Mesodermal cell (in vitro differentiated cells): ENCODE data around the gene SLC12A6.
"Not testable (repeated sequence)": the region's sequence is repeated elsewhere in the genome, so short reads cannot be mapped to it uniquely, and the experiment has no call there.

ENCODE experiments used
- H3K27ac ChIP-seq: 2 replicates; pipeline ENCODE4 v1.7.0; 2013; ENCODE audit warnings: mild to moderate bottlenecking, low read depth, low read length, moderate library complexity; ENCODE audit not compliant: severe bottlenecking
- H3K36me3 ChIP-seq: 2 replicates; pipeline ENCODE4 v1.7.1; 2013; ENCODE audit warnings: mild to moderate bottlenecking, low read length, moderate library complexity; ENCODE audit not compliant: control insufficient read depth, insufficient read depth
- H3K4me1 ChIP-seq: one replicate; pipeline ENCODE4 v1.7.1; 2013; ENCODE audit warnings: mild to moderate bottlenecking, low read length; ENCODE audit not compliant: insufficient read depth, control insufficient read depth, poor library complexity, severe bottlenecking
- H3K4me3 ChIP-seq: 2 replicates; pipeline ENCODE4 v1.7.0; 2013; ENCODE audit warnings: low read length, control low read depth, mild to moderate bottlenecking; ENCODE audit not compliant: insufficient read depth, poor library complexity, severe bottlenecking; ENCODE audit errors: extremely low read depth
- H3K9me3 ChIP-seq: 2 replicates; pipeline ENCODE4 v1.7.1; 2013; ENCODE audit warnings: mild to moderate bottlenecking, low read length, moderate library complexity; ENCODE audit not compliant: control insufficient read depth
- WGBS, 2 experiments: methylation state at CpG; one replicate each; pipeline ENCODE4 v1.1.5; 2013; ENCODE audit warnings: missing lambda C conversion rate in 2 of 2; ENCODE audit not compliant: insufficient coverage in 2 of 2; 5-methylcytosine and 5-hydroxymethylcytosine counted together

Gene SLC12A6

DNA sequence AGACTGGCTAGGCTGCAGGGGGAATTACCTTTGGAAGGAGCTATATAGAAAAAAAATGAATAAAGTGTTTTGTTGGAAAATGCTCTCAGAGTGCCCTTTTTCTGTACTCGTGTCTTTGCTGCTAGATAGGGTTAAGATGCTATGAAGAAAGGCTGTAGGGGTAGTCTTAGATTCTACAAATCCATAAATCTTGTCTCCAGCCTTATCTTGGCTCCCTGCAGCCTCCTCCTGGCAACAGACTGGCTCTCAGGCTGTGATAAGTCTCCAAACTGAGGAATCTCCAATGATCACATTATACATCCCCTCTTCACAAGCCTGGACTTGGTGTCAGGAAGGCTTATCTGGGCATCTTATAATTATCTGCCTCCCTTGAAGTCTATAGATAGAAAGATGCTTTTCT lies 20.1 kb upstream of the SLC12A6 start:
- WGBS, 2 experiments: no CpG with 5 or more reads among the region's 1 CpG
- Histone ChIP-seq H3K36me3 (peaks cover 73% of the 10 kb centered on the region), H3K27ac (no peak overlapping the region), H3K4me3 (no peak overlapping the region), H3K4me1 (no peaks in the 10 kb centered on the region), H3K9me3 (no peaks in the 10 kb centered on the region)

DNA sequence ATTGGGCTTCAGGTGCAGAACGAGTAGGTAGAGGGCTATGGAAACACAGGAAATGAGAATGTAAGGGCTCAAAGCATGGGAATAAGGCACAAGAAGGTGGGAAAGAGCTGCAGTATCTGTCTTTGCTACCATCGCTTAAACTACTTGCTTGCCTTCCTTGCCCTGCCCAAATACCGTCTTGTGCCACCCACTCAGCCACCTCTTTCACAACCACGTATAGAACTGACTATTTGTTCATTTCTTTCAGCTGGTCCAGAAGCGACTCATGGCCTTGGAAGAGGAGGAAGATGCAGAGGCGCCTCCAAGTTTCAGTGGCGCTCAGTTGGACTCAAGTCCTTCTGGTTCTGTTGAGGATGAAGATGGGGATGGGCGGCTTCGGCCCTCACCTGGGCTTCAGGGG lies 17.7 kb upstream of the SLC12A6 start:
- H3K36me3 ChIP-seq: peaks cover 57% of the 10 kb centered on the region
- 89 to 91% methylated on average over 4 to 6 of the region's 9 CpGs for WGBS, 2 experiments

GRCh38 chr15:34354286-34354685 lies 16.7 kb upstream of the SLC12A6 start:
- Histone ChIP-seq H3K36me3 (peaks cover 49% of the 10 kb centered on the region), H3K4me3 (no peak overlapping the region), H3K4me1 (no peaks in the 10 kb centered on the region), H3K9me3 (no peaks in the 10 kb centered on the region), H3K27ac (no peak overlapping the region)
- WGBS, 2 experiments: 93% methylated on average over 3 to 6 of the region's 7 CpGs

More for the DNA sequence above, 17.7 kb upstream of the SLC12A6 start:
- H3K4me3 ChIP-seq: no peak overlapping the region
- no peaks in the 10 kb centered on the region for H3K9me3 ChIP-seq
- no peaks in the 10 kb centered on the region for H3K4me1 ChIP-seq
- no peak overlapping the region for H3K27ac ChIP-seq

GRCh38 chr15:34353627-34354026 lies 16.0 kb upstream of the SLC12A6 start:
- H3K4me1 ChIP-seq: no peaks in the 10 kb centered on the region
- peaks cover 43% of the 10 kb centered on the region for H3K36me3 ChIP-seq
- 50 to 78% methylated on average over 1 of the region's 2 CpGs for WGBS, 2 experiments
- H3K4me3 ChIP-seq: no peak overlapping the region
- no peak overlapping the region for H3K27ac ChIP-seq
- H3K9me3 ChIP-seq: no peaks in the 10 kb centered on the region

DNA sequence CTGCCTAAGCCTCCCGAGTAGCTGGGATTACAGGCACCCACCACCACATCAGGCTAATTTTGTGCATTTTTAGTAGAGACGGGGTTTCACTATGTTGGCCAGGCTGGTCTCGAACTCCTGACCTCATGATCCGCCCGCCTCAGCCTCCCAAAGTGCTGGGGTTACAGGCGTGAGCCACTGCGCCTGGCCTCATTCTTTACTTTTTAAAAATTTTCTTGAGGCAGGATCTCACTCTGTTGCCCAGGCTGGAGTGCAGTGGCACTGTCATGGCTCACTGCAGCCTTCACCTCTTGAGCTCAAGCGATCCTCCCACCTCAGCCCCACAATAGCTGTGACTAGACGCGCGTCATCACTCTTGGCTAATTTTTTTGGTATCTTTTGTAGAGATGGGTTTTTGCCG lies 15.4 kb upstream of the SLC12A6 start:
- not testable (repeated sequence) for H3K27ac ChIP-seq, H3K9me3 ChIP-seq, H3K4me3 ChIP-seq, H3K4me1 ChIP-seq
- H3K36me3 ChIP-seq: peaks cover 37% of the 10 kb centered on the region
- WGBS, 2 experiments: 92 to 94% methylated on average over 5 to 7 of the region's 12 CpGs

GRCh38 chr15:34349769-34350168 lies 12.2 kb upstream of the SLC12A6 start:
- Histone ChIP-seq H3K27ac (no peak overlapping the region), H3K36me3 (peaks cover 10% of the 10 kb centered on the region), H3K4me3 (no peak overlapping the region), H3K4me1 (no peaks in the 10 kb centered on the region), H3K9me3 (no peaks in the 10 kb centered on the region)
- 91 to 95% methylated on average over 4 of the region's 4 CpGs for WGBS, 2 experiments

DNA sequence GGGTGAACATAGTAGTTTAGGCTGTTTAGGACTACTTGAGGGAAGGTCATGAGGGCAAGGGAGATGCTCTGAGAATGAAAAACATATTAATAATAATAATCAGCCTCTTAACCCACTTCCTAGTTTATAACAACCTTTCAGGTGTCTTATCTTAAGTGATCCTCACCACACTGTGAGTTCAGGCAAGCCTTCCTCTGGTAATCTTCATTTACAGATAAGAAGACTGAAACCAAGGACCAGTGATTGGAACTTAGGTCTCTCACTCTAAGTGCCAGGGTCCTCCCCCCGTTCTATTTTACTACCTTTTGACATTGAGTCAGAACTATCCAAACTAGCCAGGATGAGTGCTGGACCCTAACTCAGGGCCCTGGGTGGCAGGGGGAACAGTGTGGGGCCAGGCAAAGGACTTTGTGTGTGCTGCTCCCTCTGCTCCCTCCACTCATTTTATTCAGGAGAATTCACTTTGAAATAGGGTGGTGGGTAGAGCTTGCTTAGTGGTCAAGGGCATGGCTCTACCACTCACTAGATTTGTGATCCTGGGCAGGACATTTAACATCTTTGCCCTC lies 11.2 kb upstream of the SLC12A6 start:
- H3K9me3 ChIP-seq: no peaks in the 10 kb centered on the region
- WGBS, 2 experiments: 80% methylated on average over 1 of the region's 1 CpG; no CpG with 5 or more reads in 1 of the 2 experiments
- no peaks in the 10 kb centered on the region for H3K4me1 ChIP-seq
- no peak overlapping the region for H3K4me3 ChIP-seq
- no peak overlapping the region for H3K27ac ChIP-seq
- peaks cover 4% of the 10 kb centered on the region for H3K36me3 ChIP-seq

GRCh38 chr15:34347951-34348638 lies 10.5 kb upstream of the SLC12A6 start:
- no peaks in the 10 kb centered on the region for H3K9me3 ChIP-seq
- H3K4me1 ChIP-seq: no peaks in the 10 kb centered on the region
- H3K27ac ChIP-seq: no peak overlapping the region
- no peaks in the 10 kb centered on the region for H3K36me3 ChIP-seq
- no peak overlapping the region for H3K4me3 ChIP-seq
- 84 to 87% methylated on average over 8 to 12 of the region's 13 CpGs for WGBS, 2 experiments

- WGBS, 2 experiments: 0% methylated on average over 31 to 33 of the region's 38 CpGs
- peak within 1 kb of the TSS; percentile 80 for H3K27ac ChIP-seq
- peaks cover 34% of the 10 kb centered on the region for H3K36me3 ChIP-seq
- no peaks in the 10 kb centered on the region for H3K4me1 ChIP-seq
- no peaks in the 10 kb centered on the region for H3K9me3 ChIP-seq
- peak within 1 kb of the TSS; percentile 78 for H3K4me3 ChIP-seq
These were observed 5.4 kb upstream of the SLC12A6 start, which contains the start of the genes NOP10 and NUTM1 for GRCh38 chr15:34342737-34343575. Gene NOP10 (minus strand): TSS chr15:34343136. CDS start chr15:34343073, 63 bp downstream. Gene NUTM1 (plus strand): TSS chr15:34343315. CDS start chr15:34343697, 382 bp downstream.

DNA sequence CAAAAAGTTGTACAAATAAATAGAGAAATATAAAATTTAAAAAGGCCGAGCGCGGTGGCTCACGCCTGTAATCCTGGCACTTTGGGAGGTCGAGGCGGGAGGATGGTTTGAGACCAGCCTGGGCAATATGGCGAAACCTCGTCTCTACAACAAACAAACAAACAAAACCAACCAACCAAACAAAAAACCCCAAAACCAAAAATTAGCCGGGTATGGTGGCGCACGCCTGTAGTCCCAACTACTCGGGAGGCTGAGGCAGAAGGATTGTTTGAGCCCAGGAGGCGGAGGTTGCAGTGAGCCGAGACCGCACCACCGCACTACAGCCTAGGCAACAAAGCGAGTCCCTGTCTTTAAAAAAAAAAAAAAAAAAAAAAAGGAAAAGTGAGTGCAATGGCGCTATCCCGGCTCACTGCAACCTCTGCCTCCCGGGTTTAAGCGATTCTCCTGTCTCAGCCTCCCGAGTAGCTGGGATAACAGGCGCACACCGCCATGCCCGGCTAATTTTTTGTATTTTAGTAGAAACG lies 4.7 kb upstream of the SLC12A6 start:
- WGBS, 2 experiments: 31 to 34% methylated on average over 13 to 18 of the region's 26 CpGs
- H3K4me1 ChIP-seq, H3K9me3 ChIP-seq: not testable (repeated sequence)
- Histone ChIP-seq H3K36me3 (peaks cover 34% of the 10 kb centered on the region), H3K27ac (peak overlapping the region; percentile 80), H3K4me3 (peak overlapping the region; percentile 78)
